GM21528 (cell line): ENCODE results near the gene CUL4A.

Experiments used
- ATAC-seq: cut with Tn5 transposase; IDR thresholded peaks from one replicate; pipeline ENCODE4 v1.9.1; 2021; ENCODE audit warnings: mild to moderate bottlenecking, moderate library complexity; ENCODE audit not compliant: unreplicated experiment, low FRiP score

The CUL4A gene

DNA sequence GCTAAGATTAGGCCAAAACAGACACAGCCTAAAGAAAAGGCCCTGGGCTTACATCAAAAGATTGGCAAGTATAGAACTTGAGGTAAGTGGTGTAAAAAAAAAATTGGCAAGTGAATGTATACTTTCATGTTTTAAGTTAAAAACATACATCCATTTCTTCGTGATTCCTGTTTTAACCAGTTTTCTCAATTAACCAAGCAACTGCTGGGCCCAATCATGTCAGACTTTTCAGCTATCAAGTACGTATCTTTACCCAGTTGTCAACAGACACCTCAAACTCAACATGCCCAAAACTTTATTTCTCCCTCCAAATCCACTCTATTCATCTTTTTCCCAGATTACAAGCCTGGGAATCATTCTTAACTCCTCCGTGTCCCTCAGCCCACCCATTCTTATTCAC is 2.0 kb upstream of the CUL4A start:
- ATAC-seq: no peak

DNA sequence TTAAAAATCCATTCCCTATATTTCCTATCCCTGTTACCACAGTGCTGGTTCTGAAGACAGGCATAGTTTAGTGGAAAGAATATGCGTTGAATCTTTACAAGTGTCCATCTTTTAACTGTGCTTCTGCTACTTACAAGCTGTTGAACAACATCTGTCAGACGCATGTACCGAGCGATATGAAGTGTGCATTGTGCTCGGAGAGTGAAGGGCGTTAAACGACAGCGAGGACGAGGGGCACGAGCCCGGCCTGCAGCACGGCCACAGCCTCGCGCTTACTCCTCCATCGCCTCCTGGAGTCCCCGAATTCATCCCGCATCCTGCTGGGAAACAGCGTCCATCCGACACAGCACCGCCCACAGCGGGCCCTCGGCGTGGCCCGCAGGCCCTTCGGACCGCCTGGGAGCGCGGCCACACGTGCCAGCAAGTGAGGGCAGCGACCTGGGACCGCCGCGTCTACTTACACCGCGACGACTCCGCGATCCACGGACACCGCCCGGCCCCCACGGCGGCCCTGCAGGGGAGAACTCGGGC is 1.5 kb upstream of the CUL4A start:
- peak; percentile 25 for ATAC-seq

DNA sequence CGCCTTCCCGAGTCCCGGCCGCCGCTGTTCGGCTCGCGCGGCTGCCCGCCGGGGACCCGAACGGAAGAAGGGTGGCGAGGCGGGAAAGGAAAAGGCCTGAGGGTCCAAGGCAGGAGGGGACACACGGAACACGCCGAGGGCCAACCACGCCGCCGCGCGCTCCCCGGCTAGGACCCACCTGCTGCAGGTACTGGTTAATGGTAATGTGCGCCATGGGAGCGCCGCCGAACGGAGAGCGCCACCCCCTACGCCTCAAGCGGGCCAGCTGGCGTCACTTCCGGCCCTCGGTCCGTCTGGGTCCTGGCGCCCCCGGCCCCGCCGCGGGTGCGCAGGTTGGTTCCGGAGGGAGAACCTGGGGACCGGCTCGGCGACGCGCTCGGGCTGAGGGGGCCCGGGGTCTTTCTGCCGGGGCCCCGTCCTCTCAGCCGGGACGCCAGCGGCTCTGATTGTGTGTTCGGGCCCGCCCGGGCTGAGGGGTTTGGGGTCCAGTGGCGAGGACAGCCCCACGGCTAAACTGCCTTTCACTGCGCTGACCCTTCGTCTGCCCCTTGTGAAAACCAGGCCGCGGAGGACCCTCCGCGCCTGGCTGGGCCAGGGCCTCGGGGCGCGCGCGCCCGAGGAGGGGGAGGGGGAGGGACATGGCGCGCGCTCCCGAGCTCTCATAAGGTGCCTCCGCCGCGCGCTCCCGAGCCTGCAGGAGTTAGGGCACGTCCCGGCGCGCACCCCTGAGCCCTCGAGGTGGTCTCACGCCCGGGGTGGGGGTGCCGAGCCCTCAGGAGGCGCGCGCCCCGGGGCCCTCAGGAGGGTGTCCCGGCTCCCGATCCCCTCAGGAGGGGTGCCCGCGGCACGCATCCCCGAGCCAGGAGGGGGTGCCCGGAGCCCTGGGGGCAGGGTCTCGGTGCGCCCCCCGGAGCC is 735 bp upstream of the CUL4A start, which contains the start of gene PCID2:
Gene PCID2 (minus strand): TSS at position 249 of the 915 bp plus-strand sequence. CDS start 35 bp downstream, at position 214.
- ATAC-seq: peak; percentile 81

DNA sequence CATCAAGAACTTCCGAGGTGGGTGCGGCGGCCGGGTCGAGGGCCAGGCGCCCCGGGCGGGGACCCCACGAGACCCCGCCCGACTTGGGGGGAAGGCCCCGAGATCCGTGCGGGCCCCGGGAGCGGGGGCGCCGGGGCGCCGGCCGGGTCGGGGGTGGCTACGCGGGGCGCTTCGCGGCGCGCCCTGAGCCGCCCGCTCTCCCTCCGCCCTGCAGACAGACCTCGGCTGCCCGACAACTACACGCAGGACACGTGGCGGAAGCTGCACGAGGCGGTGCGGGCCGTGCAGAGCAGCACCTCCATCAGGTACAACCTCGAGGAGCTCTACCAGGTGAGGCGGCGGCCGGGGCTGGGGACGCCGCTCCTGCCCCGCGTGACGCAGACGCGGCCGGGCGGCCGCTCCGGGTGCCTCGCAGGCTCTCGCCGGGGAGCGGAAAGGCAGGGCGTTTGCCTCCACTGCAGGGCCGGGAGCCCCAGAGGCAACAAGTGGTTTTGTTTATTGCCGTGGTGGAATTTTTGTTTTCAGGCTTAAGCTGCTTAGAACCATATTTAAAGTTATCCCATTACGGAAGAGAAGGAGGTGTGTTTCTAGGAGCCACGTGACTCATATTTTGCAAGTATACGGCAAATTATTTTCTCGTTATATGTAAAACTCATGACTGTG is 477 bp downstream of the CUL4A start:
- ATAC-seq: peak; percentile 39

DNA sequence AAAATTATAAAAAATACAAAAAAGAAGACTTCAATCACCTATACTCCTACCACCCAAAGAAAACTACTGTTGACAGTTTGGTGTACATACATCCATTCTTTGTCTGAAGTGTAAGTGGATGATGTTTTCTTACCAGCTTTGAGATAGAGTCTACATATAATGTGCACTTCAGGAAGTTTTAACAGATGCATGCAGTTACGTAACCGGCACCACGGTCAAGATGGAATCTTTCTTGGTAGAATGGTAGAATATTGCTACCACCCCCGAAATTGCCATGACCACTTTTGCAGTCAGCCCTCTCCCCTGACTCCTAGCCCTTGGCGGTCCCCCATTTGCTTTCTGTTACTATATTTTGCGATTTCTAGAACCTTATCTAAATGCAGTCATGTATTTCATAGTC is 1.4 kb downstream of the CUL4A start:
- no peak for ATAC-seq

DNA sequence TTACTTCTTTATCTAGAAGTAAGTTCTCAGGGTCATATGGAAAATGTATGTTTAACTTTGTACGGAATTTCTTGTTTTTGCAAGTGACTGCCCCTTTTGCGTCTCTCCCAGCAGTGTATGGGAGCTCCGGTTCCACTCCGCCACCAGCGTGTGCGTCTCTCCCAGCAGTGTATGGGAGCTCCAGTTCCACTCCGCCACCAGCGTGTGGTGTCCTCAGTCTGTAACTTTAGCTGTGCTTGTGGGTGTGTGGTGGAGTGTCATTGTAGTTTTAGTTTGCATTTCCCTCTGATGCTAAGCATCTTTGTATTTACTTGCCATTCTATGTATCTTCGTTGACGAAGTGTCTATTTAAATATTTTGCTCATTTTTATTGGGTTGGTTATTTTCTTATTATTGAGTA is 2.4 kb downstream of the CUL4A start:
- no peak for ATAC-seq

DNA sequence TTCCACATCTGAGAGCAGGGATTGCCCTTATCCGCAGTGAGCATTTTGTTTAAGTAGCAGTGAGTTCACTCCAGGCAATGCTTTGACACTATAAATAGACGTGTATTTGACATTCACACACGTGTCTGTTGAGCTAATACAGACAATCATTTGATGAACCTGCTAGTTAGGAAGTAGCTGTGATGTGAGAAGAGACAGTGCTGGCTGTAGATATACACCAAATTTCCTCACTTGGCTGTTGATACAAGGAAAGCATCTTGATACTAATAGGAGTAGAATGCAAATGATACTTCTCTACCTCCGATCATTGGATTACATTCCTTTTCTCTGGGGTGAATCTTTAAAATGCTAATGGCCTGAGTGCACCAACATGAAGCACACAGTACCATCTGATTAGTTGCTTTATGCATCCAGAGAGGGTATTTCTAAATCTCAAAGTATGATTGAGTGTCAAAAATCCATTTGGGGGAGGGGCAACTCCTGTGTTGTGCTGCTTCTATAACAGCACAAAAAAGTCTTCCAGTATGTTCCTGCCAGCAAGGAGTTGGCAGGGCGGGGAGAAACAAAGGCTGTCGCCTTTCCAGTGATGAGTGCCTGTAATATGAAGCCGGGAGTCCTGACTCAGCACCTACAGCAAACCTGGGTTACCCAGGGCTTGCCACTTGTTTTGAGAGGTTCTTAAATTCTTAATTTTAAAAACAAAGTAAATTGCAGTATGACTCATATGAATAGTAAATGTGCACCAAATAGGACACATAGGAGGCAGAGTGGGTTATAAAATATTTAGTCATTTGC is 7.0 kb downstream of the CUL4A start:
- ATAC-seq: no peak

DNA sequence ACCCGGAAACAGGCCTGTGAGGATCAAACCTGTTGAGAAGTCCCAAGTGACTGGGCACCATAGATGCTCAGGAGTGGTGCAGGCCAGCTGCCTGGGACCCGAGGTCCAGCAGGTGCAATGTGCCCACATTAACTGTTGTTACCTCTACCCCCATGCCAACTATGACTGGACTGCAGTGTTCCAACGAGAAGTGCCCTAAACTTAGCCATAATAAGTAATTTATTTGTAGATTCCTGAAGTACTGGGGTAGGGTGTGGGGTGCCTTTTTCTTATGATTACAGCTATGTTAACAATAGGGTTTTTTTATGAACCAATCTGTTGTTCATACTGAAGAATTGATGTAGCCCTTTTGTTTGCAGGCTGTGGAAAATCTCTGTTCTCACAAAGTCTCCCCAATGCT is 9.2 kb downstream of the CUL4A start:
- no peak for ATAC-seq

DNA sequence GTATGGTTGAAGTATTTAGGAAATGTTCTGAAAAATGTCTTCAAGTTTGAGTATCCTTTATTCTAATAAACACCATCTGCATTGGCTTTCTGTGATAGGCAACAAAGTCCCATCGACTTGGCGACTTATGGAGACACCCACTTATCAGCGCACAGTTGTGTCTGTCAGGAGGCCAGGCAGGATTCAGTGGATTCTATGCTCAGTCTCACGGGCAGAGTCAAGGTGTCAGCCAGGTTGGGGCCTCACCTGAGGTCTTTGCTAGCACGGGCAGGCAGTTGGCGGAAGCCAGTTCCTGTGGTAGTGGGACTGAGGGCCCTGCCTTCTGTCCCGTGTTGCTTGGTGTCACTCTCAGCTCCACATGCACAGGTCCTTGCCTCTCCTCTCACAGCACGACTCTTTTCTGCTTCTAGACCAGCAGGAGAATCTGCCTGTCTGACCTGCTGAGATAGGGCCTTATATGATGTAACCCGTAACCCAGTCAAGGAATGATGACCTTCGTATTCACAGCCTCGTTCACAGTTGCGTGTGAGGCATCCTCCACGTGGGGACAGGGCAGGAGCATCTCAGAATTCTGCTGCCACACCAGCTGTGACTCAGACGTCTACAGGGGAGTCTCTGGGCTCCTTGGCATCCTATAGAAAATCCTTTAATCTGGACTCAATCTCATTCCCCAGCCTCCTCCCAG is 10.0 kb downstream of the CUL4A start:
- ATAC-seq: no peak

DNA sequence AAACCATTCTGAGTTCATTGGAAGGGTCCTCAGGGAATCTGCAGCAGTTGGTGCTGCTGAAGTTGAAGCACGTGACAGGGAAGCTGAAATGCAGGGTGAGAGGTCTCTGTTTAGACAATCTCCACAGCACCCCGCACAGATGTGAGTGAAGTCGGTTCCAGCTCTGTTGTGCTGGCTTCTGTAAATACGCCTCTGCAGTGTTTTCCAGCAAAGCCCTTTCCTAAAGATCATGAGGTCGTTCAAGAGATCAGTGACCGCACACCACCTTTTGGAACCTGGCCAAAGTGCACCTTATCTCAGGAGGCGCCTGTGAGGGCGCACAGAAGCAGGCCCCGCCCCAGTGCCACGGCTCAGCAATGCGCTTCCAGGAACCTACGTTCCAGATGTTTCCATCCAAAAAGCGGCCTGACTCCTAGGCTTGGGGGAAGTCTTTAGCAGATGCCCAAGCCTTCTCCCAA is 10.8 kb downstream of the CUL4A start:
- ATAC-seq: no peak

DNA sequence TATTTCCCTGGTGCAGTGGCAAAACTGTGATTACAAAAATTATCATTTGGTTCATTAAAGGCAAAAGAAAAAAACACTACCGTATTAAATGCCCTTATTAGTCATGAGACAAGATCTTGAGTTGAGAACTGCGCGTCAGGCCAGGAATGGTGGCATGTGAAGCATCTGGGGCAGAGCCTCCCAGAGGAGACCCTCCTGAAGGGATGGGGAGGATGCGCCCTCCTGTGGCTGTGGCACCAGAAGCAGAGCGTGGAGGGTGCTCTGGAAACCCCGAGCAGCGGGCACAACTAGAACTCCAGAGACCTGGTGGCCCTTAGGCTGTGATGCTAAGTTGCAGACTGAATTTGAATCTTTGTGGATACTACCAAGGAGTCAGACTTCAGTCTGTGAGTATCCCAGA is 11.5 kb downstream of the CUL4A start:
- no peak for ATAC-seq

DNA sequence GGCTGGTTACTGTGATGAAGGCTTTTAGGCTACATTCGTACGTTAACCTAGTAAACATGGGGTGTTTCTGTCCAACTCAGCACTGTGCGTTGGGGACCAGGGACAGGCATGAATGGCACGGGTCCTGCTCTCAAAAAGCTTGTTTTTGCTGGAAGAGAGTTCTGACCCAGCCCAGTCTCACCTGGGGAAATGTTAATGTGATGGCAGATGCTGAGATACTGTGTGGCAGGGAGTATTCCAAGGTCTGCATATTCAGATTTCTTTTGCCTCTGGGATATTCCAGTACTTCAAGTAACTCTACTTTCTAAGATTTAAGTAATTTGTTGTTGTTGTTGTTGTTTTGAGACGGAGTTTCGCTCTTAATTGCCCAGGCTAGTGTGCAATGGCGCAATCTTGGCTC is 13.7 kb downstream of the CUL4A start:
- ATAC-seq: no peak

DNA sequence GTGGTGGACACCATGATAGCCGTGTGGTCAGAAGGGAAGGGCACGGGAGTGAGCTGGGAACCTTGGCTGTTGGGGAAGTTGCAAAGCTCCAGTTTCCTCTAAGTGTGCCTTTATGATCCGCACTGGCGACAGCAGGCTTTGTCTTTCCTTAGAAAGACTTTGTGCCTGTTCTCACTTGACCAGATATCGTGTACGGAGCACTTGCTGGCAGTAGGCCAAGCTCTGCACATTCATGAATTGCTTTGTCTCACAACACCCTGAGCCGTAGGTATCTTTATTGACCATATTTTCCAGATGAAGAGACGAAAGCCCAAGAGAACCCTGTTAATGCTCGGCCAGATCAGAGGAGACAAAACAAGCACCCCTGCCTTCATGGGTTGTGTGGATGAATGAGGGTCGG is 15.1 kb downstream of the CUL4A start:
- ATAC-seq: no peak

DNA sequence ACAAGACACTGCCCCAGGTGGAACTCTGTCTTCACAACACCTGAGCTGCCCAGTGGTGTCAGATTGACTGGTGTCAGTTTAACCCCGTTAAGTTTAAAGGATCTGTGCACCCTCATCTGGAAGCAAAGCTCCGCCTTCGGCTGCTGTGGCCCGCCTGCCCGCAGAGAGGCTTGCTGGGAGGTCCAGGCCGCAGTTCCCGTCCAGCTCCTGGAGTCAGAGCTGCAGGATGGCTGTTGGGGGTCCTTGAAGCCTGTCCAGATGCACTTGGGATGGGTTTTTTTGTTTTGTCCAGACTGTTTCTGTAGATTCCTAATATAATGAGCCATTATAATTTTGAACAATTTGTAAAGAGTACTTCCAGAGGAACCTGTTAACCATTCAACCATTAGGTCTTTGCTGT is 16.1 kb downstream of the CUL4A start:
- ATAC-seq: no peak

DNA sequence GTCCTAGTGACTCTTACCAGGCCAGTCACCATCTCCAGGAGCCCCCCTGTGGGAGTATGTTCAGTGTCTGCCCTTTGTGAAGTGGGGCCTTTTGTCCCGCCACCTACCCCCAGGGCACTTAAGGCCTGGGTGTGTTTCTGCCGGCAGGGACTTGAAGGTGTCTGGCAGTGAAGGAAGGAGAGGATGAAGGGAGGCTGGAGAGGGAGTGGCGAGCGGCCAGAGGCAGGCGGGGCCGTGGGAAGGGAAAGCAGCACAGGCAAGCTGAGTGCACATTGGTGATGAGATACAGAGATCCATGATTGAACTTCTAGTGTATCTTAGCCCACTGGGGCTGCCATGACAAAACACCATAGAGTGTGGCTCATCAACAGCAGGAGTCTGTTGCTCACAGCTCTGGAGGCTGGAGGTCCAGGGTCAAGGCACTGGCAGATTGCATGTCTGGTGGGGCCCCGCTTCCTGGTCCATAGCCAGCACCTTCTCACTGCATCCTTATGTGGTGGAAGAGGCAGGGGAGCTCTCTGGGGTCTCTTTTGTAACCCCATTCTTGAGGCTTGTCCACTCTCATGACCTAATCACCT is 17.5 kb downstream of the CUL4A start:
- no peak for ATAC-seq

DNA sequence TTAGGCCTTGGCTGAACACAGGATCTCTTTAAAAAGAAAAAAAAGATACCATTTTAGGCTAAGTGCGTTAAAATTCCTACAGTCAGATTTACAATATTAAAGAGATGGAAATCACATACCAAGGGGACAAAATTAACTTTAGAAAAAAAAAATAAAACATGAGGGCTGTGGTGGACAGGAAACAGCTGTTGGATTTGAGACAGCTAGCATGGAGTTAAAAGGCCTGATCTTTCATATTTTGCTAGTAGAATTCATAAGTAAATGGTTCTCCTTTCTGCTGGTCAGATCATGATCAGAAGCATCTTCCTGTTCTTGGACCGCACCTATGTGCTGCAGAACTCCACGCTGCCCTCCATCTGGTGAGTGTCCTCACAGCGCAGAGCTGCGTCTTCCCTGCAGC is 19.7 kb downstream of the CUL4A start:
- ATAC-seq: no peak

DNA sequence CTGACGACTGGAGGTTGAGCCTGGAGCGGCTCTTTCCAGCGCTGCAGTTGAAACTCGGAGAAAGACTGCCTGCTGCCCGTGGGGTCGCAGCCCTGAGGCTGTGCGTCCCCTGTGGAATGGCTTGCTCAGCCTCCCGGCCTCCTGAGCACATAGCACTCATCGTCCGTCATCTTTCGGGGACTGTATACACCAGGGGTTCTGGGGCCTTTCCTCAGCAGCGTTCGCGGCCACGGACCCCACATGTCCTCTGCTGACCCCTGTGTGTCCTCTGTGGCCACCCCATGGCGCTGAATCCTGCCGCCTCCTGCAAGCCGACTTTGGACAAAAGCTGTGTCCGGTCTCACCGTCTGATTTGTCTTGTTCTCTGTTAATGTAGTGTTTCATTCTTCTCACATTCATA is 20.4 kb downstream of the CUL4A start:
- ATAC-seq: no peak

DNA sequence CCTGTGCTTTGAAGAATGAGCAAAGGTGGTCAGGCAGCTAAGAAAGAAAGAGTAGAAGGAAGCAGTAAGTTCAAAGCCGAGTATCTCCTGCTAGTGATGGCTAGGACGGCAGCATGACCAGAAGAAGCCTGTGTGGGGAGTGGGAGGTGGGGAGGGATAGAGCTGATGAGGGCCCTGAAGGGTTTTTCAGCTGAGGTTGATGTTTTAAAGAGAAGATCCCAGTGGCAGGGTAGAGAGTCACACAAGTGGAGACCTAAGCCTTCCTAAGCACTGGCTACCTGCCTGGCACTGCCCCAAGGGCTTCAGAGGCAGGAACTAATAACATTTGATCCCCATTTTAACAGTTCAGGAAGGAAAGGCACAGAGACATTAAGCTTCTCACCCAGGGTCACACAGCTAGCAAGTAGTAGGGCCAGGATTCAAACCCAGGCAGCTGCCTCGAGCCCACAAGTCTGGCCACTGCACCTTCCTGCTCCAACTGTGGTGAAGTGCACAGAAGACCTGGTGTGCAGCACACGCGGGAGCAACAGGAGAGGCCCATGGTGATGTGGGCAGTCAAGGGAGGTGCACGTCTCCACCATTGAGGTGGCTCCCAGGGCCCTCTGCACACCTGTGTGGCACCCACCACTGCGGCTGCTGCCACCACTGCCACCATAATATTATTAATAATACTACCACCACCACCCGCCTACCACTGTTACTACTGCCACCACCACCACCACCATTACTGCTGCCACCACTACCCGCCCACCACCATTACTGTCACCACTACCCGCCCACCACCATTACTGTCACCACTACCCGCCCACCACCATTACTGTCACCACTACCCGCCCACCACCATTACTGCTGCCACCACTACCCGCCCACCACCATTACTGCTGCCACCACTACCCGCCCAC is 22.1 kb downstream of the CUL4A start:
- no peak for ATAC-seq
